Uterus (tissue), 2 donors: ENCODE results near the gene ALPG.

Experiments
- CTCF ChIP-seq, 4 experiments: fragments of 200-600 bp in 2 of 4; fragments of 450-650 bp in 2 of 4; sonication (generic) in 2 of 4; IDR thresholded peaks; one replicate each; pipeline ENCODE4 v1.5.1; 2016 to 2019; ENCODE audit warnings: antibody characterized with exemption in 4 of 4, mild to moderate bottlenecking in 2 of 4, moderate library complexity in 1 of 4
- POLR2A ChIP-seq, 2 donors: fragments of 450-650 bp; IDR thresholded peaks; one replicate each; pipeline ENCODE4 v1.6.1; 2016; ENCODE audit warnings: antibody characterized with exemption in 2 of 2, mild to moderate bottlenecking in 1 of 2, moderate library complexity in 1 of 2

DNA sequence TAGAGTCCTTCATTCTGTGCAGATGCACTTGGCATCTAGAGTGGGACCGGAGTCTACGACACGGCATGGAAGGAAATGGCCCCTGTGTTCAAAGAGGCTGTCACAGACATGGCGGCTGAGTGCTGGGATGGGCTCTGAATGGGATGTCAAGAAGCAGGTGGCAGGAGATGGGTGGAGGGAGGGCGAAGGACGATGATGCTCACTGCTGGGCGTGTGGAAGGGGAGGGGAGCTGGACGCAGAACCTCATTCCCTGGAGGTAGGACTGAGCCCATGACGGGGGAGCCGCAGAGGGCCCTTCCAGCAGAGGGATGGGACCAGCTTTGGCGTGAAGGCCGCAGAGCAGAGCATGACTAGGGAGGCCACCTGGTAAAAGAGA lies 30.5 kb downstream of the ALPG start:
- TF ChIP-seq POLR2A (IDR thresholded peaks at IDR 0.05) (no peak), CTCF (IDR thresholded peaks at IDR 0.05) (no peak)
